ENCODE data around the gene ITGAX.

- no peak for TF ChIP-seq CTCF (conservative IDR thresholded peaks at IDR 0.05; ENCODE audit: low read length)
- TF ChIP-seq EZH2phosphoT487 (IDR thresholded peaks at IDR 0.05; ENCODE audit: borderline replicate concordance) = no peak
These were observed 59.0 kb downstream of the ITGAX start for GRCh38 chr16:31413943-31414342.
